ENCODE results near the gene AUTS2.

- TF ChIP-seq POLR2A (IDR thresholded peaks at IDR 0.05) (no peak), CTCF (IDR thresholded peaks at IDR 0.05) (no peak)
Observed at GRCh38 chr7:70153933-70154332, 555.7 kb downstream of the AUTS2 start.

All from vagina (tissue), 2 donors.